GM19324 (cell line): ENCODE results near the gene SNAPIN.
"Not testable (repeated sequence)": the region's sequence is repeated elsewhere in the genome, so short reads cannot be mapped to it uniquely, and the experiment has no call there.

ENCODE experiments used
- ATAC-seq: cut with Tn5 transposase; IDR thresholded peaks from one replicate; pipeline ENCODE4 v1.9.1; 2021; ENCODE audit warnings: mild to moderate bottlenecking, moderate library complexity; ENCODE audit not compliant: unreplicated experiment, low FRiP score

The SNAPIN gene

DNA sequence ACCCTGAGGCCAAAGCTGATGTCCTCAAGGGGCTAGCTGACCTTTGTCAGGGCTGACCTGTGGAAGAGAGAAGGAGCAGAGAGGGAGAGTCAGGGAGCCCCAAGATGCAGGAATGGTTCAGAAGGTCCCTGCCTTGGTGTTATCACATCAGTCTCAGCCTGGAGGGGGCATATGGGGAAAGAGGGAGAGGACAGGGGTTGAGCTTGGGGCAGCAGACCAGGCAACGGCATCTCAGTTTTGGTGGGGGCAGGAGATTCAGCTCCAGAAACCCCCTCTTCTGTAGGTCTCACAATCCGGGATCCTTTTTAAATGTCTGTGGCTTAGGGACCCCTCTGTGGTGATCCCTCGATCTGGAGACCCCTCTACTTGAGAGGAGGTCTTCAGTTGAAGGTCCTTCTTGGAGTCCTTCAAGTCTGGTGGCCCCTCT is 32.0 kb upstream of the SNAPIN start:
- ATAC-seq: no peak

DNA sequence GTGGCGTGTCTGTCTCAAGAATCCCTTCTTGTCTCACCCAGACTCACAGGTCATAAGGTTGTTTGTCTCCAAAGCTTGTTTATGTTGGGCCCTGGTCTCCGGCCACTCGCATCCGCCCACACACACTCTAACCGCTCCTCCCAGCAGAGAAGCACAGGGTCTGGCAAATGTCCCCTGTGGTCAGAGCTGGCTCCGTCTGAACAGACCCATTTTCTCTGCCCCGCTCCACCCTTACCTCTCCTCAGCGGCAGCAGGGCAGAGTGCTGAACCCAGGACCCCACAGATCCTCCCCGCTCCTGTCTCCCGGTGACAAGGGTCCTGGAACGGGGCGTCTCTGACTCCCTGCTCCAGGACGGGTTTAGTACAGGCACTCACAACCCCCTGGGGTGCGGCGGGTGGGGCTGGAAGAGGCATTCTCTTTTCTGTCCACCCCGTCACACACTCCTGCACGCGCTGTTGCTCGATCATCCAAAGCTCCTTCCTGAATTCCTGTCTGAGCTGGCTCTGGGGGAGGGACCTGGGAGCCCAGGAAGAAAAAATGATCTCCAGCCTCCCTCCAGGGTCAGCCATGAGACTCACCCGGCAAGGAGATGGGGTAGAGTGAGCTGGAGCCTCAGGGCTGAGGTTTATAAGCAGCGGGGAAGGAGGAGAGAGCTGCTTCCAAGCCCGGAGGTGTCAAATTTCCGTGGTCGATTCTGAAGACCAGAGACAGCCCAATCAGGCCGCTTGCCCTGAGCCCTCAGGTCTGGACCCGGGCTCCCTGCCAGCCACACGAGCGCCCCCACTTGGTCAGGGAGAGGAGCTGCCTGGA is 31.4 kb upstream of the SNAPIN start, which contains the start of gene S100A13:
Gene S100A13 (minus strand): TSS at position 602 of the 811 bp plus-strand sequence. CDS start 1,033 bp downstream, outside the sequence.
- ATAC-seq: no peak

DNA sequence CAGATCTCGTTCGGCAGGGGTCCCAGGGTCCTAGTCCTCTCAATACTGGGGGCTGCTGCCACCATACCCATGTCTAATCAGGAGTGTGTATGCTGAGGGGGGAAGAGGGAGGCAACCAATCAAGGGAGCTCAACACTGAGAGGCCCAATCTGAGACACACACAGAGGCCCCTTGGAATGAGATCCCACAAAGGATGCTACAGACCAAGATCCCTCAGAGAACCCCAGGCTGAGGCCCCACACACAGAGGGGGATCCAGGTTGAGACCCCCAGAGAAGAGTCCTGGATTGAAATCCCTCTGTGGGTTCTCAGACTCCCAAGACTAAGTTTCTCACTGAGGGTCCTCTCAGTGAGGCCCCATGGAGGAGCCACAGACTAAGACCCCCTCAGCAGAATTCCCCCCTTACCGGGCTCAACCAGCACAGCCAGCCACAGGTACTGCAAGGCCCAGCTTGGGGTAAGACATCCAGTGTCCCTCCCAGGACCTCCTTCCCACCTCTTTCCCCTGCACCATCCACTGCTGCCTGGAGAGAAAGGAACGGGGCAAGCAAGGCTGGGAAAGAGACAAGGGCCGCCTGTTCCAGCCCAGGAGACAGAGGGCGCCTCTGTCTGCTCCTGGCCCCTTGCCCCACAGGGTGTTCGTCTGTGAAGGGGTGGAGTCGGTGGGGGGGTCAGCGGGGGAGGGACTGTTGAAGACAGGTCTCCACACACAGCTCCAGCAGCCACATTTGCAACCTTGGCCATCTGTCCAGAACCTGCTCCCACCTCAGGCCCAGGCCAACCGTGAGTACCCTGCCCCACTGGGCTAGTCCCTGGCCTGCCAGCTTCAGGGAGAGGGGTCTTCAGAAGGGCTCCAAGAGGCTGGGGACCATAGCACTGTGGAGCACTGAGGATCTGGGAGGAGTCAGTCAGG is 30.5 kb upstream of the SNAPIN start, which contains the start of gene S100A1:
Gene S100A1 (plus strand): TSS at position 720 of the 912 bp plus-strand sequence. CDS start 2,088 bp downstream, outside the sequence.
- ATAC-seq: no peak

DNA sequence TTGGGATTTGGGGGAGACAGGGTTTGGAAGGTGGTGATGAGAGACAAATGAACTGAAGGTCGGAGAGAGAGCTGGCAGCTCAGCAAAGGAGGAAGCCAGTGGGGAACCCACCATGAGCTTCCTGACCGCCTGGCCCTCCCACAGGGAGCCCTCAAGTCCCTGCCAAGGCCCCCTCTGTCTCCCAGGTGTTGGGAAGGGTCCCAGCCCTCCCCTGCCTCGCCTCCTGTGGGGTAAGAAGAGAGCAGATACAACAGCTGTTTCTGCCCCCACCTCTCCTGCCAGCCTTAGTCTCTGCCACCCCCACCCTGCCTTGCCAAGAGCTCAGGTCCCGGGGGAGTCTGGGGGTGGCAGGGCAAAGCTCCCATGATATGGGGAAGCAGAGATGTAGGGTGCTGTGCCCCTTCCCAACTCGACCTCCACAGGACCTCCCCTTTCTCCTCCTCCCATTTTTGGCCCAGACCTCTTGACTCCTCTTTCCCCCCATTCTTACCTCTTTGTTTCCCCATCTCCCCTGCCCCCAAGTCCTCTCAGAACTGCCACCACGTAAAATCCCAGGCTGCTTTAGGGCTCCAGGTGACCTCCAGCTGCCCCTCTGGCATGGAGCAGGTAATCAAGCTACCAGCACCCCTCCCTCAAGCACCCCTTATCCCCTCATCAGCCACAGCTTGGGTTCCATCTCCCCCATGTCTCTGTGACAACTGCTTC is 29.7 kb upstream of the SNAPIN start:
- ATAC-seq: no peak

DNA sequence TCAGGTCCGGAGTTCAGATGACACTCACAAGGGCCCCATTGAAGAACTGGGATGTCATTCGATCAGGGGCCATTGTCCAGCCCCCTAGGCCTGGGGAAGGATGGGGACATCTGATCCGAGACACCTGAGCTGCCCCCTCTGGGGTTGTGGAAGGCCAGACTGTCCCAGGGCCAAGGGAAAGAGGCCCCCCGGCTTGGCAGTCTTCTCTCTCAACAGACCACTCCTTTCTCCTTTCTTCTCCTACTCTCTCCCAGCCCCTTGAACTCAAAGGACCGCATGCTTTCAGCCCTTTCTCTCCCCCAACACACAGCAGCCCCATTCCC is 29.2 kb upstream of the SNAPIN start:
- no peak for ATAC-seq

DNA sequence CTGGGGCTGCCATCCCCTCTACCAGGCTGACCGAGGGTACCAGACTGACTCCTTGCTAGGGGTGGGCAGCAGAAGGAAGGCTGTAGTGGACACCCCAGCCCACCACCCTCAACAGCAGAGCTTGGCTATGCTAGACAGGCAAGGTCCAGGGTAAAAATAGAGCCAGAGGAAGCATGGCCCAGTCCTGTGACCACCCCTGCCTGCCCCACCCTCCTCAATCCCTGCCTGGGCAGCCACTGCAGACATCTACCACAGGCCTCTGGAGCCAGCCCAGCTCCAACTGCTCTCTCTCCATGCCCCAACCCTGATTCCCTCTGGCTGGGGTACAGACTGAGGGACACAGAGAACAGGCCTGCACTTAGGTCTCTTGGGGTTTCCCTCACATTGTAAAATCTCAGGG is 28.5 kb upstream of the SNAPIN start:
- no peak for ATAC-seq

DNA sequence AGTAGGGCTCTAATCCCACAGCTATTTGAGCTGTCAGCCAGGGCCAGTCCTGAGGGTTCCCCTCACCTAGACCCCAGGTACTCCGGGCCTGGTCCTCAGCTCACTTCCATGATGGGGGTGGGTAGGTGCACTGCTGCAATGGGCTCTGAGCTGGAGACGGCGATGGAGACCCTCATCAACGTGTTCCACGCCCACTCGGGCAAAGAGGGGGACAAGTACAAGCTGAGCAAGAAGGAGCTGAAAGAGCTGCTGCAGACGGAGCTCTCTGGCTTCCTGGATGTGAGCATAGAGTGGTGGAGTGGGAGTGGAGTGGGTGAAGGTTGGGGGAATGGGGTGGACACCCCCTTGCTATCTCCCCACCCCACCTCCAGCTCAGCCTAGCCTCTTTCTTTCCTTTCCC is 28.1 kb upstream of the SNAPIN start:
- ATAC-seq: no peak

DNA sequence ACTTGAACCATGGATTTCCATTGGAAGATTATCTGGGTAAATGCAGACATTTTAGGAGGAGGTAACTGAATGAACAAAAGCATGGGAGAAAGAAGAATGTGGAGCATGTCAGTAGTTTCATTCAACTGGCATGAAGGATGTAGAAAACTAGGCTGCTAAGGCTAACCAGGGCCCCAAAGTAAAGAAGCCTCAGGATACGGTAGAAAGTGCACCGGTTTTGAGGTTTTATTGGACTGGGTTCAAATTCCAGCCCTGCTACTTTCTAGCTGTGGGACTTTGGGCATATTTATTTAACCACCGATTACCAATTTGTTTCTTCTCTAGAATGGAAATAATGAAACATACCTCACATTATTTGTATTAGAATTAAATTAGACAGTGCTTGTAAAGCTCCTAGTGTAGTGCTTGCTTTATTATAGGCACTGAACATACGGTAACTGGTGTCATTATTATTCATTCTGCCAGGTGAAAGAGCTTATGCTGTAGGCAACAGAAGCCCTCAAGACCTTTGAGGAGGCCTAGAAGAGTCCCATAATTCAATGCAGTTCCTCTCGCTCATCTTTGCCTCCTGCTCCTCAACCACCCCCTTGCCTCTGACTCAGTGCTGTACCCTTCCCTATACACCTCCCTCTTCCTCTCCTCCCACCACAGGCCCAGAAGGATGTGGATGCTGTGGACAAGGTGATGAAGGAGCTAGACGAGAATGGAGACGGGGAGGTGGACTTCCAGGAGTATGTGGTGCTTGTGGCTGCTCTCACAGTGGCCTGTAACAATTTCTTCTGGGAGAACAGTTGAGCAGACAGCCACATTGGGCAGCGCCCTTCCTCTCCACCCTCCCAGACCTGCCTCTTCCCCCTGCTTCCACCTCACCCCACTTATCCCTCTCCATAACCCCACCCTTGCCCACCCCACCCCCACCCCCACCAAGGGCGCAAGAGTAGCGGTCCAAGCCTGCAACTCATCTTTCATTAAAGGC is 27.2 kb upstream of the SNAPIN start:
- no peak for ATAC-seq

DNA sequence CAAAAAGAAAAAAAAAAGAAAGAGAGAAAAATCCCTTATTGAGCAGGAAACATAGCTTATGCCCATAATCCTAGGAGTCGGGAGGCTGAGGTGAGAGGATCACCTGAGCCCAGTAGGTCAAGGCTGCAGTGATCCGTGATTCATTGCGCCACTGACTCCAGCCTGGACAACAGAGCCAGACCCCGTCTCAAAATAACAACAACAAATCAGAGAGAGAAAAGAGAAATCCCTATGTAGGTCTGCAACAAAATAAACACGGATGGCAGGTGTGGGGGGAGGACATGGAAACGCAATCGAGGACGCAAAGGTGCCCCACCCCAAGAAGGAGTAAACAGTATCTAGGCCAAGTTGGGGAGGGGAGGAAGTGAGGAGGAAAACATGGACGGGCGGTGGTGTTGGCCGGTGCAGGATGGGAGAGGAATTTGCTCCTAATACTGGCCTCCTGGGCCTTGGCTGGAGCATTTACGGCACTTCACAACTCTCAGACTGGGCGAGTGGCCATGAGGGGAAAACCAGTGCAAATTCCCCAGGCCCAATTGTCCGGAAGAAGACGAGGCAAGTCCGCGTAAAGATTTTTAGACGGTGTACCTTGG is 25.2 kb upstream of the SNAPIN start:
- peak; percentile 2 for ATAC-seq

DNA sequence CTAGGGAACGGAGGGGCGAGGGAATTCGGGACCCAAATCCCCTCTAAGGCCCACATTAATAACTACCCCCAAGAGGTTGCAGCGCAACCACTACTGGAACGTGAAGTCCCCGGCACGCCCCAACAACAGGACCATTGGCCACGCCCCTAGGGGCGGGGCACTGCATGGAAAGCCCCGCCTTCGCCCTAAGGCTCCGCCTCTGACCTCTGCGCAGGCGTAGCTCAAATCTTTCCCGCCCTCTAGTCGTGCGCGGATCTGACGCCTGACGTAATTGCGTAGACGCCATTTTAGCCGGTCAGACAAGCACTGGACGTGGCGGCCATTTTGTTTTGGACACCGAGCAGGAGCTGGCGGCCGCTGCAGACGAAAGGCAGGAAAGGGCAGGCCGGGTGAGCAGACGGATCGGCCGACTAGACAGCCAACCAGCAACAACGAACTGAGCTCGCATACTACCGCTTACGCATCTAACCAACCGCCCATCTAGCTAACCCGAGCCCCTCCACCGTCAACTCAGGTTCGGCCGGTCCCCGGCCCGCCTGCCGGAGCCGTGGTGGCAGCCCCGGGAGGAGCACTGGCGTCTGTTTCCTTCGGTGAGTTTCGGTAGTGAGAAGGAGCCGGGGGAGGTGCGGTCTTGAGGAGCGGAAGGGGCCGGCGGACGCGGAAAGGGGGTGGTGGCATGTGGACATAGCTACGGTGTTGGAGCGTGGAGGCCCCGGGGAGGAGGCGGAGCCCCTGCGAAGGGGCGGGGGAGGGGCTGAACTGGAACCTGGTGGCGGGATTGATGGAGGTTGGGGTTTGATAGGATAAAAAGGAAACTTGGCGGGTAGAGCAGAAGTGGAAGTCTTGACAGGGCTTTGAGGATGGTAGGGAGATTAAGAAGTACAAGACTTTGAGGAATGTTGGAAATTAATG is 24.5 kb upstream of the SNAPIN start, which contains the start of gene CHTOP:
Gene CHTOP (plus strand): TSS at position 313 of the 912 bp plus-strand sequence. CDS start 2,523 bp downstream, outside the sequence.
- ATAC-seq: peak; percentile 89

DNA sequence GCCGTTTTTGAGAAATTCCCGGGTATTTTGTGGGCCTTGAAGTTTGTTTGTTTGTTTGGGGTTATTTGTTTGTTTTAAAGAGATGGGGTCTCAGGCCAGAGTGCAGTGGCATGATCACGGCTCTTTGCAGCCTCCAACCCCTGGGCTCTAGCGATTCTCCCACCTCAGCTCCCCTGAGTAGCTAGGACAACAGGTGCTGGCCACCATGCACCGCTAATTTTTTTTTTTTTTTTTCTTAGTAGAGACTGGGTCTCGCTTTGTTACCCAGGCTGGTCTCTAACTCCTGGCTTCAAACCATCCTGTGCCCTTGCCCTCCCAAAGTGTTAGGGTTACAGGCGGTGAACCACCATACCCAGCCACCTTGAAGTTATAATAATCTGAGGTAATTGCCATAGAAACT is 22.6 kb upstream of the SNAPIN start:
- ATAC-seq: no peak

DNA sequence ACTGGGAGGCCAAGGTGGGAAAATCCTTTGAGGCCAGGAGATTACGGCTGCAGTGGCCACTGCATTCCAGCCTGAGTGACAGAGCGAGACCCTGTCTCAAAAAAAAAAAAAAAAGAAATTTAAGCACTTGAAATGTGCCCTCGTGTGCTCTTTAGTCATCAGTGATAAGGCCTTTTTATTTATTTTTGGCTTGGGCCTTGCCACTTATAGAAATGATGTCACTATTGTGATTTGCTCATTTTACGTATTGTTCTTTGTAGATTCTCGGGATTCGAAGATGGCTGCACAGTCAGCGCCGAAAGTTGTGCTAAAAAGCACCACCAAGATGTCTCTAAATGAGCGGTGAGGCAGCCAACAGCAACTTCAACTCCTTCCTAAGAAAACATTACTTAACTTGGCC is 22.2 kb upstream of the SNAPIN start:
- ATAC-seq: no peak

DNA sequence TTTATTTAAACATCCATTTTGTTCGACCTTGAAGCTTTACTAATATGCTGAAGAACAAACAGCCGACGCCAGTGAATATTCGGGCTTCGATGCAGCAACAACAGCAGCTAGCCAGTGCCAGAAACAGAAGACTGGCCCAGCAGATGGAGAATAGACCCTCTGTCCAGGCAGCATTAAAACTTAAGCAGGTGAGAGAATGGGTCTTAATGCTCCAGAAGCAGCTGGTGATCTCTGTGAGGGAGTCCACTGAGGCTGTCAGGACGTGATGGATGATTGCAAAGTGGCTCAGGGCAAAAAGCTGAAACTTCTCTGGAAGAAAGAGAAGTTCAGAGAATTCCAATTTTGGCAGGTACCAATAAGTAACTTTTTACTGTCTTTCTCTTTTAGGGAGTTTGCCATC is 20.2 kb upstream of the SNAPIN start:
- ATAC-seq: no peak

DNA sequence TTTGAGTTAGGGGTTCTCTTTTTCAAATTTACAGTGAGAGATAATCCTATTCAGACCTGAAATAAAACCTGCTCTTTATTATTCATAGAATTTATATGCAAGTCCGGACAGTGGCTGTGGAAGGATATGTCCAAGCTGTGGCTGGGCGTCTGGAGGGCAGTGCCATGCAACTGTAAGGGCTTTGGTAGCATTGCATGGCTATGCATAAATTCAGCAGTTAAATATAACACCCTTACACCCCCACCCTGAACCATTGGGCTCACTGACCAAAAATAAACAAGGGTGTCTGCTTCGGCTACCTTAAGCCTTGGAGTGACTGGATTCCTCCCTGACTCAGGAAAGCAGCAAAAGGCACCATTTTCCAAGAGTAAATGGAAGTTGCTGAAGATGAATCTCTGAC is 19.2 kb upstream of the SNAPIN start:
- ATAC-seq: no peak

DNA sequence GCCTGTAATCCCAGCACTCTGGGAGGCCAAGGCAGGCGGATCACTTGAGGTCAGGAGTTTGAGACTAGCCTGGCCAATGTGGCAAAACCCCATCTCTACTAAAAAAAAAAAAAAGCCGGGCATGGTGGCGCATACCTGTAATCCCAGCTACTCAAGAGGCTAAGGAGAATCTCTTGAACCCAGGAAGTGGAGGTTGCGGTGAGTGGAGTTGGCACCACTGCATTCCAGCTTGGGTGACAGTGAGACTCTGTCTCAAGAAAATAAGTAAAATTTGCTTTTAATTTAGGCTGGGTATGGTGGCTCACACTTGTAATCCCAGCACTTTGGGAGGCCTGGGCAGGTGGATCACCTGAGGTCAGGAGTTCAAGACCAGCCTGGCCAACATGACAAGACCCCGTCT is 18.3 kb upstream of the SNAPIN start:
- ATAC-seq: not testable (repeated sequence)

DNA sequence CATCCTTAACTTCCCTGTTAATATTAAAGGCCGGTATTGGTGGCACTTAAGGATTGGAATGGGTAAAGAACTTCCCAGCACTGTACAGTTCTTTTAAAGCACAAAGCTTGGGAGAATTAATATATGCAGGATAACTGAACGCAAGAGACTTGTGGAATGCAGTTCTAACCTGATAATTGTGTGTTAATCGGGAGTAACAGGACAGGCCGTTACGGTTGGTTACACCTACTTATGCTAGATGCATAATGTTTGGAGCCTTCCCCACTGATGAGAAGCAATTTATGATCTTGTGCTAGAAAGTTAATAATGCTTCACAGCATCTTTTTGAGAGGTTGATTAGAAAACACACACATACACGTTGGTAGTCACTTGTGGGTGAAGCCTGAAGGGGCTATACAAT is 17.6 kb upstream of the SNAPIN start:
- no peak for ATAC-seq

DNA sequence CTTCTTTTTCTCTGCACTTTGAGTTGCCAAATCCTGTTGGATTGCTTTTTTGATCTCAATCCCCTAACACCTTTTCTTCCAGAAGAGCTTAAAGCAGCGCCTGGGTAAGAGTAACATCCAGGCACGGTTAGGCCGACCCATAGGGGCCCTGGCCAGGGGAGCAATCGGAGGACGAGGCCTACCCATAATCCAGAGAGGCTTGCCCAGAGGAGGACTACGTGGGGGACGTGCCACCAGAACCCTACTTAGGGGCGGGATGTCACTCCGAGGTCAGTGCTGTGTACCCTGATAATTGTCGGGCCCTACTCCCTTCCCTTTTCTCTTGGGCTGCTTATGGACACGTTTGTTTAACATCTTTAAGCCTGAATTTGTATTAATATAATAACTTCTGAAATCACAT is 16.3 kb upstream of the SNAPIN start:
- no peak for ATAC-seq

DNA sequence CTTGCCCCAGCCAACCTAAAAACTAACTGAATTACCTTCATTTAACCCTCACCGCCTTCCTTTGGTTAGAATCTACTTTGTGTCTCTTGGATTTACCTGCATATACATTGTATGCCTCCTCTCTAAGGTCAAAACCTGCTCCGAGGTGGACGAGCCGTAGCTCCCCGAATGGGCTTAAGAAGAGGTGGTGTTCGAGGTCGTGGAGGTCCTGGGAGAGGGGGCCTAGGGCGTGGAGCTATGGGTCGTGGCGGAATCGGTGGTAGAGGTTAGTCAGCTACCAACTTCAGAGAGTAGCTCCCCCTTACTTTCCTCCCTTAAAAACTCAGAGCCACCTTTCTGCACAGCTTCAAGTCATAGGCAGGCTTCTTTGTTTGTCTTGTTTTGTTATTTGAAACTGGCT is 15.4 kb upstream of the SNAPIN start:
- no peak for ATAC-seq
